PC-9 (cell line): Measurements from ENCODE around the gene ARHGAP6. TPM values are rescaled to one million over a fixed set of nuclear protein-coding genes. Genes with fewer than 3 reads are reported as not detected.
"Not testable (repeated sequence)": the region's sequence is repeated elsewhere in the genome, so short reads cannot be mapped to it uniquely, and the experiment has no call there.

Source experiments
- BruUV-seq: library from RNA; stranded (reverse); fragments of 400-500 nt; replicated peaks from 2 replicates; lab custom pipeline; 2021; lab: Mats Ljungman, UMichigan
- CTCF ChIA-PET: fragments of 300-600 bp; sonication (Branson Sonifier 250); formaldehyde crosslinking; loops from one replicate; lab custom pipeline; 2022; ENCODE audit warnings: antibody characterized with exemption; lab: Charles Lee
- POLR2A ChIA-PET: fragments of 300-600 bp; sonication (Branson Sonifier 250); formaldehyde crosslinking; loops from one replicate; lab custom pipeline; 2022; ENCODE audit warnings: antibody characterized with exemption; ENCODE audit not compliant: unreplicated experiment; lab: Charles Lee
- DNase-seq, 2 experiments: peaks; one replicate each; pipeline versions ENCODE4 v3.0.0 to v3.0.0-alpha.2; 2015 to 2022; ENCODE audit warnings: mixed read lengths in 1 of 2
- H2AFZ ChIP-seq: fragments of 200-600 bp; sonication (generic); 2 replicates; pipeline ENCODE4 v1.8.1; 2017; ENCODE audit warnings: antibody characterized with exemption
- H3F3A ChIP-seq: fragments of 200-600 bp; sonication (generic); 2 replicates; pipeline ENCODE4 v1.8.1; 2017; ENCODE audit warnings: antibody characterized with exemption, mild to moderate bottlenecking, low read depth; ENCODE audit not compliant: insufficient read depth
- H3K27ac ChIP-seq: fragments of 200-600 bp; sonication (generic); 2 replicates; pipeline ENCODE4 v1.6.1; 2016; ENCODE audit warnings: mixed run types
- H3K27me3 ChIP-seq: fragments of 200-600 bp; sonication (generic); 2 replicates; pipeline ENCODE4 v1.6.1; 2016; ENCODE audit warnings: low read depth, mixed run types; ENCODE audit not compliant: insufficient read depth
- H3K36me3 ChIP-seq: fragments of 200-600 bp; sonication (generic); 2 replicates; pipeline ENCODE4 v1.6.1; 2016; ENCODE audit warnings: low read depth, mixed run types
- H3K4me1 ChIP-seq: fragments of 200-600 bp; sonication (generic); replicated peaks from 2 replicates; pipeline ENCODE4 v1.6.1; 2016; ENCODE audit warnings: mixed run types; ENCODE audit not compliant: insufficient read depth
- H3K4me2 ChIP-seq: fragments of 200-600 bp; sonication (generic); 2 replicates; pipeline ENCODE4 v1.6.1; 2017; ENCODE audit warnings: mixed run types
- H3K4me3 ChIP-seq: fragments of 200-600 bp; sonication (generic); 2 replicates; pipeline ENCODE4 v1.6.1; 2016; ENCODE audit warnings: mixed run types
- H3K79me2 ChIP-seq: fragments of 200-600 bp; sonication (generic); 2 replicates; pipeline ENCODE4 v1.6.1; 2017; ENCODE audit warnings: low read depth, mixed run types
- H3K9me2 ChIP-seq: fragments of 200-600 bp; sonication (generic); 2 replicates; pipeline ENCODE4 v1.8.1; 2017; ENCODE audit warnings: mild to moderate bottlenecking; ENCODE audit not compliant: insufficient read depth
- H3K9me3 ChIP-seq: fragments of 200-600 bp; sonication (generic); 2 replicates; pipeline ENCODE4 v1.8.1; 2016; ENCODE audit warnings: low read depth; ENCODE audit not compliant: insufficient read depth
- H4K20me1 ChIP-seq: fragments of 200-600 bp; sonication (generic); 2 replicates; pipeline ENCODE4 v1.8.1; 2017; ENCODE audit not compliant: insufficient read depth
- EZH2 ChIP-seq: fragments of 200-600 bp; sonication (generic); IDR thresholded peaks from 2 replicates; pipeline ENCODE4 v1.8.0; 2017; ENCODE audit warnings: antibody characterized with exemption, low read depth
- intact Hi-C: fragments of 100-400 bp; cut with micrococcal nuclease; formaldehyde crosslinking; loops from one replicate; pipeline ENCODE4 v1.10.0; 2022; ENCODE audit not compliant: unreplicated experiment
- total RNA-seq: library from RNA; stranded (reverse); gene quantifications from 2 replicates; pipeline ENCODE4 v1.2.3, GENCODE V29; 2021
- TF ChIP-seq, protein P1 (sequence below): fragments of 200-600 bp; sonication (generic); conservative IDR thresholded peaks from 2 replicates; pipeline ENCODE4 v1.6.1; 2017; ENCODE audit warnings: mixed run types, antibody characterized with exemption, mild to moderate bottlenecking, moderate library complexity

Gene ARHGAP6
- total RNA-seq, 1 experiment from 2014 or later, result not detected

DNA sequence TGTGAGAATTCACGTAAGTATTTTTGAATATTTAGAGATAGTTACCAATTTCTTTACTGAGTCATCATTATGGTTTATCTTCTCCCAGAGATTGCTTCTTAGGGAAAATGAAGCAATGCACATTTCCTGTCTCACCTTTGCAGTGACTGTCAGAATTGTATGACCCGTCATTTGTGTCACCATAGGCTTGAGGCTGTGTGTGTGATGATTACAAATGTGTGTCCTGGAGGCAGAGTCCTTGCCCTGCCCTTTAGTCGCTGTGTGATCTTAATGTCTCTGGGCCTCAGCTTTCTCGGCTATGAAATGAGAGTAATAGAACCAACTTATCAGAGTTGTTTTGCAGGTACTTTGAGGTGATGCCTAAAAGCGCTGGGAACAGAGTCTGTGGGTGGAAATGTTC lies 540.7 kb downstream of the ARHGAP6 start:
- POLR2A ChIA-PET, result no interaction called here
- DNase-seq, result no peak

DNA sequence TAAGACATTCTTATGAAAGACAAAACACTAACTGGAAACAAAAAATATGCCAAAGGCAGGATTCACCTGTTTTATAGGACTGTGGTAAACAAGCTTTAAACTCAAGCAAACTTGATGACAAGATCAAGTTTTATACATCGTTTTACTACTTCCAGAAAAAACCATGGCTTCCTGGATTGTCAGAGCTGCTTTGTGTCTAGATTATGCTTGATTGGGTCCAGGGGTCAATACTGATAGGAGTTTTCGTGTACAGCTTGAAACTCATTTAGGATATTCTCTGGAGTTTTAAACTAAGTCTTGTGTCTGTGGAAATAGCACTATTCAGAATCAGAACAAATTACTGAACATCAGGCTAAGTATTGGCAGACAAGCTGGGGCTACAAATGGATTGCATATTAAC lies 541.6 kb downstream of the ARHGAP6 start:
- no peaks in the 10 kb centered on the region for H3K79me2 ChIP-seq
- no peak overlapping the region for H3K27ac ChIP-seq
- intact Hi-C loops, result no loop called here
- TF ChIP-seq EZH2, result no peak
- TF ChIP-seq, protein P1, sequence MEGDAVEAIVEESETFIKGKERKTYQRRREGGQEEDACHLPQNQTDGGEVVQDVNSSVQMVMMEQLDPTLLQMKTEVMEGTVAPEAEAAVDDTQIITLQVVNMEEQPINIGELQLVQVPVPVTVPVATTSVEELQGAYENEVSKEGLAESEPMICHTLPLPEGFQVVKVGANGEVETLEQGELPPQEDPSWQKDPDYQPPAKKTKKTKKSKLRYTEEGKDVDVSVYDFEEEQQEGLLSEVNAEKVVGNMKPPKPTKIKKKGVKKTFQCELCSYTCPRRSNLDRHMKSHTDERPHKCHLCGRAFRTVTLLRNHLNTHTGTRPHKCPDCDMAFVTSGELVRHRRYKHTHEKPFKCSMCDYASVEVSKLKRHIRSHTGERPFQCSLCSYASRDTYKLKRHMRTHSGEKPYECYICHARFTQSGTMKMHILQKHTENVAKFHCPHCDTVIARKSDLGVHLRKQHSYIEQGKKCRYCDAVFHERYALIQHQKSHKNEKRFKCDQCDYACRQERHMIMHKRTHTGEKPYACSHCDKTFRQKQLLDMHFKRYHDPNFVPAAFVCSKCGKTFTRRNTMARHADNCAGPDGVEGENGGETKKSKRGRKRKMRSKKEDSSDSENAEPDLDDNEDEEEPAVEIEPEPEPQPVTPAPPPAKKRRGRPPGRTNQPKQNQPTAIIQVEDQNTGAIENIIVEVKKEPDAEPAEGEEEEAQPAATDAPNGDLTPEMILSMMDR, result no peak
- H4K20me1 ChIP-seq, result no peaks in the 10 kb centered on the region
- H3K9me3 ChIP-seq, result no peaks in the 10 kb centered on the region
- ChIA-PET CTCF (no interaction called here), POLR2A (no interaction called here)
- H3F3A ChIP-seq, result no peaks in the 10 kb centered on the region
- BruUV-seq, result no TSS peak
- H3K4me1 ChIP-seq, result no peaks in the 10 kb centered on the region
- no peak overlapping the region for H3K4me3 ChIP-seq
- H3K4me2 ChIP-seq, result no peak overlapping the region
- no peak overlapping the region for H2AFZ ChIP-seq
- DNase-seq, result no peak
- H3K27me3 ChIP-seq, result no peaks in the 10 kb centered on the region
- H3K36me3 ChIP-seq, result no peaks in the 10 kb centered on the region; the same call in 1 of the 2 replicates
- H3K9me2 ChIP-seq, result no peaks in the 10 kb centered on the region

More for the DNA sequence above, 540.7 kb downstream of the ARHGAP6 start:
- no peaks in the 10 kb centered on the region for H3K4me1 ChIP-seq
- no TSS peak for BruUV-seq
- no peaks in the 10 kb centered on the region for H3K27me3 ChIP-seq
- no peaks in the 10 kb centered on the region for H3K9me2 ChIP-seq
- no peaks in the 10 kb centered on the region for H3K36me3 ChIP-seq
- no peak for TF ChIP-seq EZH2
- TF ChIP-seq, protein P1, result no peak
- no peak overlapping the region for H3K4me3 ChIP-seq
- intact Hi-C loops, result no loop called here
- H3K4me2 ChIP-seq, result no peak overlapping the region
- H3F3A ChIP-seq, result no peaks in the 10 kb centered on the region
- H4K20me1 ChIP-seq, result no peaks in the 10 kb centered on the region
- no peaks in the 10 kb centered on the region for H3K79me2 ChIP-seq
- CTCF ChIA-PET, result no interaction called here
- no peaks in the 10 kb centered on the region for H3K9me3 ChIP-seq
- no peak overlapping the region for H2AFZ ChIP-seq
- no peak overlapping the region for H3K27ac ChIP-seq

DNA sequence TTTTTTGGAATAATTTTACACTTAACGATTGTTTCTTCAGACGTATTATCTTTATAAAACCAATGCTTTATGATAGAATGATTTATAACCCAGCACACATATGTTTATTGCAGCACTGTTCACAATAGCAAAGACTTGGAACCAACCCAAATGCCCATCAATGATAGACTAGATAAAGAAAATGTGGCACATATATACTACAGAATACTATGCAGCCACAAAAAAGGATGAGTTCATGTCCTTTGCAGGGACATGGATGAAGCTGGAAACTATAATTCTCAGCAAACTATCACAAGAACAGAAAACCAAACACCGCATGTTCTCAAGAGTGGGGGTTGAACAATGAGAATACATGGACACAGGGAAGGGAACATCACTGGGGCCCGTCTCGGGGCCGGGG lies 542.6 kb downstream of the ARHGAP6 start:
- H4K20me1 ChIP-seq, H3K4me2 ChIP-seq, H3K79me2 ChIP-seq, DNase-seq, POLR2A ChIA-PET, H3K9me2 ChIP-seq, H3F3A ChIP-seq, H3K9me3 ChIP-seq, intact Hi-C loops, H3K36me3 ChIP-seq, BruUV-seq, H2AFZ ChIP-seq, H3K27ac ChIP-seq, H3K4me3 ChIP-seq, H3K4me1 ChIP-seq, H3K27me3 ChIP-seq: not testable (repeated sequence)
- CTCF ChIA-PET, result interaction anchor here (0.7 kb wide), 1 partner anchor 1677 kb away, joined by 4 read pairs; no protein-coding TSS in a partner anchor

GRCh38 chrX:11119313-11119943 lies 546.3 kb downstream of the ARHGAP6 start:
- Histone ChIP-seq H3K4me3 (no peak overlapping the region), H3K4me1 (no peaks in the 10 kb centered on the region), H3F3A (0 out of 2 replicates have a peak, but pooled peaks cover 3% of the 10 kb centered on the region), H3K79me2 (peaks cover 2% of the 10 kb centered on the region; the same call in 1 of the 2 replicates), H2AFZ (no peak overlapping the region), H3K36me3 (peaks cover 4% of the 10 kb centered on the region), H4K20me1 (peaks cover 3% of the 10 kb centered on the region; the same call in 1 of the 2 replicates), H3K9me3 (no peaks in the 10 kb centered on the region), H3K27ac (no peak overlapping the region), H3K9me2 (no peaks in the 10 kb centered on the region), H3K4me2 (no peak overlapping the region), H3K27me3 (no peaks in the 10 kb centered on the region)
- no peak for DNase-seq
- intact Hi-C loops, result no loop called here
- TF ChIP-seq EZH2, result no peak
- TF ChIP-seq, protein P1, result no peak
- POLR2A ChIA-PET, result no interaction called here
- BruUV-seq, result no TSS peak
- CTCF ChIA-PET, result no interaction called here
